GM18505 (cell line): ENCODE data around the gene CDON.

Experiments used
- ATAC-seq: cut with Tn5 transposase; IDR thresholded peaks from one replicate; pipeline ENCODE4 v1.9.1; 2021; ENCODE audit not compliant: unreplicated experiment
- POLR2A ChIP-seq: IDR thresholded peaks from 4 replicates; pipeline ENCODE4 v1.6.1; 2011; ENCODE audit warnings: borderline replicate concordance; ENCODE audit not compliant: insufficient read depth, insufficient read length; ENCODE audit errors: extremely low read depth

The CDON gene

GRCh38 chr11:125931668-125932067 lies 131.0 kb downstream of the CDON start:
- no peak for TF ChIP-seq POLR2A
- ATAC-seq: no peak

- ATAC-seq: no peak
- no peak for TF ChIP-seq POLR2A
Measured at GRCh38 chr11:125931116-125931515, 131.6 kb downstream of the CDON start.

GRCh38 chr11:125930076-125930450 lies 132.6 kb downstream of the CDON start:
- TF ChIP-seq POLR2A: no peak
- no peak for ATAC-seq

- ATAC-seq: no peak
- TF ChIP-seq POLR2A: no peak
Measured at GRCh38 chr11:125929445-125930075, 133.1 kb downstream of the CDON start.

DNA sequence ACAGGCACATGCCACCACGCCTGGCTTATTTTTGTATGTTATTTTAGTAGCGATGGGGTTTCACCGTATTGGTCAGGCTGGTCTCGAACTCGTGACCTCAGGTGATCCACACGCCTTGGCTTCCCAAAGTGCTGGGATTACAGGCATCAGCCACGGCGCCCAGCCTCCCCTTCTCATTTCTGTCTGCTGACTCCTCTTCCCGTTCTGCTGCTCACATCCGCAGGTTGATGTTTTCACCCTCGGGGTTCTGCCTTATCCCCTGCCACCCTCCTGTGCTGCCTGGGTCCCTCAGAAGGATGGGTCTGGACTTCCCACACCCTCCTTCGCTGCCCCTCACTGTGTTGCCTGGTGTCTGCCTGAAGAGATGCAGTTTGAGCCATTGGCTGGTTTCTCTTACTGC lies 136.0 kb downstream of the CDON start:
- ATAC-seq: no peak
- no peak for TF ChIP-seq POLR2A

DNA sequence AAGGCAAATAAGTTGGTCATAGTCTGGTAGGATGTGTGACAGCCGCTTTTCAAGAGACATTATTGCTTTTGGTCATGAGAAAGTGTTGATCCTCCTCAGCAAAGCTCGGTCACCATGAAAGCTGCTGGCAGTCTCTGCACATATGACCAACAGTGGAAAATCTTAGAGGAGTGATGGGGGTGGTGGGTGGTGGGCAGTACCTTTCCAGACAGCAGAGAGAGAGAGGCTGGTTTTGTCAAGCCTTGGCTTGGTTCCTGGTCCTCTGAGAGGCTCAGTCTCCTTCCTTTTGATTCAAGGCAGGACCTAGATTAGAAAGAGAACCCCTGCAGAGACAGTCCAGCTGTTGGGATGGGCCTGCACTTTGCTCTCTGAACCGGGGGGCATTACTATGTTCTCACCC lies 136.9 kb downstream of the CDON start:
- no peak for TF ChIP-seq POLR2A
- ATAC-seq: no peak

DNA sequence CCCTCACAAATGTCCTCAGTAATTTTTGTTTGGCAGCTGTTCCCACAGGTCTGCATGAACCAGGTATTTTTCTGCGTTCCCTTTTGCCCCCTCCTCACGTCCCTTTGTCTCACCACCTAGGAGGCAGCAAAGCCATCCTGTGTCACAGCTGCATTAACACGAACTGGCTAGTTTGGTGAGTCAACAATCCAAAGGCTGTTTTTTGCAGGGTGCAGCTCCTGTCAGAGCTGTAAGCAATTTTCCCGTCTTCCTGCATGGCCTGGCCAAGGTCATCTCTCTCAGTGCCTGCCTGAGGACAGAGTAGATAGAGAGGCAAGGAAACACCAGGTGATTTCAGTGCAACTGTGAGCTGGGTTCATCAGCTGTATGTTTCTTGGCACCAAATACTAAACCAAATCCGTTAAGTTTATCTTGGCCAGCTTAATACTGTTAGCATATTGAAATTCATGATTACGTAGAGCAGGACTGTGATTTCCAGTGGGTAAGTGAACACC lies 137.4 kb downstream of the CDON start:
- ATAC-seq: no peak
- TF ChIP-seq POLR2A: no peak

GRCh38 chr11:125924384-125925007 lies 138.2 kb downstream of the CDON start:
- TF ChIP-seq POLR2A: no peak
- ATAC-seq: no peak

DNA sequence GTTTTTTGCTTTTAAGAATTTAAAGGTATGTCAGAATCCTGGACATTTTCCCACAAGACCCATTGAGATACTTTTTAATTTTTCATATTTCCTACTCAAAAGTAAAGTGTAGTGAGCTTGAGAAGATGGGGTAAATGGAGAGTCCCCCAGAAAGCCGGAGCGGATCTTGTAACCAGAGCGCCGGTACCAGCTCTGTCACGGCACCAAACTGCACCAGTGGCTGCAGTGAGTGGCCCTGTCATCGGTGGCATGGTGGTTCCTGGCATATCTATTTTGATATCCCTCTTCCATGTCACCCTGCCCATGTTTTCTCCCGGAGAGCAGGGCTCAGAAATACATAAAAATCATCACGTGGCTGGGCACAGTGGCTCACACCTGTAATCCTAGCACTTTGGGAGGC lies 139.0 kb downstream of the CDON start:
- ATAC-seq: no peak
- TF ChIP-seq POLR2A: no peak

DNA sequence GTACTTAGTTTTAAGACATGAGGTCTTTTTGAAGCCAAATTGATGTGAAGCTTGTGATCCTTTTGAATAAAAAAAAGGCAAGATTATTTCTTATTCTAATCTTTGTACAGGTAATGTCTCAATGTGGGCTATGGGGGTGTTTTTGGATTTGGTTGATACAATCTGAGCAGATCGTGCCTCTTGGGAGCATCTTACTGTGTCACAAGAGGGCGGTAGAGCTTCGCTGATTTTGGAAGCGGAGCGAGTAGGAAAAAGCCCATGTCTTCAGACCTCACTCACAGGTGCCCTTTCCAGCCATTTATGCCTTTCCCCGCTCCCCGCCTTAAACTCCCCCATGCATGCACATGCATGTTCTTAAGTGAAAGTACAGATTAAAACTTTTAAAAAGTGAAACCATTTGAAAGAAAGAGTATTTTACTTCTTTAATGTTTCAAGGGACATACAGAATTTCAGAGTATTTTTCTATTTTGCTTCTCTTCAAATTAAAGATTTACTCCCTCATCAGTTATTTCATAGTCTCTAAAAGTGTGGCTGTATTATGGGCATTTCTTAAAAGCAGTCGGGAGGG lies 139.6 kb downstream of the CDON start:
- ATAC-seq: no peak
- no peak for TF ChIP-seq POLR2A

GRCh38 chr11:125922156-125922555 lies 140.5 kb downstream of the CDON start:
- no peak for ATAC-seq
- TF ChIP-seq POLR2A: no peak

- no peak for ATAC-seq
- no peak for TF ChIP-seq POLR2A
Measured at GRCh38 chr11:125921042-125921441, 141.6 kb downstream of the CDON start.

DNA sequence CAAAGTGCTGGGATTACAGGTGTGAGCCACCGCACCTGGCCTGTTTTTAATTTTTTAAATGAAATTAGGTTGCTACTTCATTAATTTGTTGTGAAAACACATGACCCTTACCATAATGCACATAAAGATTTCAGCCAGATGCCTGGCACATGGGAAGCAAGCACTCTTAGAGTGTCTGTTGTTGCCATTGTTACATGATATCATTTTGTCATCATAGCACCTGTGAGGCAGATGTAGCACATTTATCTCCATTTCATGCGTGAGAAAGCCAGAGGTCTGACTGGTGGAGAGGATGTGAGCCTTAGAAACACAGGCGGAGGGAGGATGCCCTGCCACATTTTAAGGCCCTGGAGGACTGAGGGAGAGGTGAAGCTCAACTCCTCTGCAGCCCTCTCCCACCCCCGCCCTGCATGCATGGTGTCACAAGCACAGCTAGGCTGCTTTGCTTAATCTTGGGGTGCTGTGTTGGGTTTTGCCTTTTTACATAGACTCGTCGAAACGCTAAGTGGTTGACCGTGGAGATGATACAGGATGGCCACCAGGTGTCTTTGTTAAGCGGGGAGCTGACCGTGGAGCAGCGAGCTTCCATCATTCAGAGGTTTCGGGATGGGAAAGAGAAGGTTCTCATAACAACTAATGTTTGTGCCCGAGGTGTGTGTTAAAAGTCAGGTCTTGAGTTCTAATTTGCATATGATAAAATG lies 144.4 kb downstream of the CDON start:
- no peak for TF ChIP-seq POLR2A
- ATAC-seq: no peak
